Adrenal gland (tissue), 5 donors: ENCODE results near the gene IST1.

Source experiments
- POLR2A ChIP-seq, 2 donors: fragments of 450-650 bp; IDR thresholded peaks; one replicate each; pipeline ENCODE4 v1.6.1; 2017; ENCODE audit warnings: antibody characterized with exemption in 2 of 2, mild to moderate bottlenecking in 2 of 2, moderate library complexity in 1 of 2
- TF ChIP-seq, protein P1 (sequence below), 6 experiments: fragments of 450-650 bp in 4 of 6; fragments of 200-600 bp in 2 of 6; sonication (generic) in 1 of 6; IDR thresholded peaks; 1 replicate in 5 of 6; 2 replicates in 1 of 6; pipeline versions ENCODE4 v1.5.1 to v1.8.0; 2016 to 2021; ENCODE audit warnings: antibody characterized with exemption in 6 of 6, mild to moderate bottlenecking in 2 of 6, moderate library complexity in 1 of 6
- donor health status: DM: no; HTN: no; CAD: no.

DNA sequence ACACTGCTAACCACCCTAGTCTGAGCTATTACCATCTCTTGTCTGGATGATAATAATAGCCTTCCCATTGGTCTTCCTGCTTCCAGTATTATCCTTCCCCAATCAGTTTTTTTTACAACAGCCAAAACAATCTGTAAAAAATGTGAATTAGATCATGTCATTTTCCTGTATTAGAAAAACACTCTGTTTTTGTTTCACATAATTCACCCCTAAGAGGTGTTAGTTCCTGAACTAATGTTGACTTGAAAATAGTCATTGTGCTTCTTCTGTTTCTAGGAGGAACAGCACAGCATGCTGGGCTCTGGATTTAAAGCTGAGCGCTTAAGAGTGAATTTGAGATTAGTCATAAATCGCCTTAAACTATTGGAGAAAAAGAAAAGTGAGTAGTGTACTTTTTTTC is 20.0 kb downstream of the IST1 start:
- TF ChIP-seq, protein P1, sequence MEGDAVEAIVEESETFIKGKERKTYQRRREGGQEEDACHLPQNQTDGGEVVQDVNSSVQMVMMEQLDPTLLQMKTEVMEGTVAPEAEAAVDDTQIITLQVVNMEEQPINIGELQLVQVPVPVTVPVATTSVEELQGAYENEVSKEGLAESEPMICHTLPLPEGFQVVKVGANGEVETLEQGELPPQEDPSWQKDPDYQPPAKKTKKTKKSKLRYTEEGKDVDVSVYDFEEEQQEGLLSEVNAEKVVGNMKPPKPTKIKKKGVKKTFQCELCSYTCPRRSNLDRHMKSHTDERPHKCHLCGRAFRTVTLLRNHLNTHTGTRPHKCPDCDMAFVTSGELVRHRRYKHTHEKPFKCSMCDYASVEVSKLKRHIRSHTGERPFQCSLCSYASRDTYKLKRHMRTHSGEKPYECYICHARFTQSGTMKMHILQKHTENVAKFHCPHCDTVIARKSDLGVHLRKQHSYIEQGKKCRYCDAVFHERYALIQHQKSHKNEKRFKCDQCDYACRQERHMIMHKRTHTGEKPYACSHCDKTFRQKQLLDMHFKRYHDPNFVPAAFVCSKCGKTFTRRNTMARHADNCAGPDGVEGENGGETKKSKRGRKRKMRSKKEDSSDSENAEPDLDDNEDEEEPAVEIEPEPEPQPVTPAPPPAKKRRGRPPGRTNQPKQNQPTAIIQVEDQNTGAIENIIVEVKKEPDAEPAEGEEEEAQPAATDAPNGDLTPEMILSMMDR (IDR thresholded peaks at IDR 0.05) = no peak
- TF ChIP-seq POLR2A (IDR thresholded peaks at IDR 0.05) = no peak
